Tibial artery (tissue), 4 donors: Measurements from ENCODE around the gene UBE2E2.

ENCODE experiments used
- DNase-seq, 2 donors: peaks; one replicate each; pipeline ENCODE4 v3.0.0-alpha.2; 2019
- H3K27ac ChIP-seq, 2 donors: fragments of 200-600 bp; sonication (generic) in 1 of 2; 1 replicate in 1 of 2; 2 replicates in 1 of 2; pipeline ENCODE4 v1.5.1; 2018 to 2019; ENCODE audit warnings: mild to moderate bottlenecking in 1 of 2
- H3K27me3 ChIP-seq, 2 donors: fragments of 200-600 bp; sonication (generic) in 1 of 2; one replicate each; pipeline versions ENCODE4 v1.5.1 to v1.6.0; 2016 to 2019
- H3K36me3 ChIP-seq, 3 donors: fragments of 200-600 bp; sonication (generic) in 2 of 3; one replicate each; pipeline ENCODE4 v1.5.1; 2016 to 2019; ENCODE audit warnings: mild to moderate bottlenecking in 2 of 3
- H3K4me1 ChIP-seq, 4 donors: fragments of 200-600 bp; sonication (generic) in 2 of 4; 1 replicate in 3 of 4; 2 replicates in 1 of 4; pipeline ENCODE4 v1.5.1; 2016 to 2019
- H3K4me3 ChIP-seq, 2 donors: fragments of 200-600 bp; sonication (generic) in 1 of 2; 1 replicate in 1 of 2; 2 replicates in 1 of 2; pipeline ENCODE4 v1.5.1; 2018 to 2019; ENCODE audit warnings: mild to moderate bottlenecking in 2 of 2
- H3K9me3 ChIP-seq, 3 donors: fragments of 200-600 bp; sonication (generic) in 1 of 3; one replicate each; pipeline ENCODE4 v1.5.1; 2016 to 2019
- CTCF ChIP-seq, 2 experiments: fragments of 200-600 bp in 1 of 2; fragments of 450-650 bp in 1 of 2; IDR thresholded peaks; one replicate each; pipeline ENCODE4 v1.5.1; 2017 to 2019; ENCODE audit warnings: antibody characterized with exemption in 2 of 2, mild to moderate bottlenecking in 1 of 2, moderate library complexity in 1 of 2
- intact Hi-C: fragments of 100-400 bp; cut with DNase I; formaldehyde crosslinking; loops from one replicate; pipeline ENCODE4 v1.15.0; 2023; ENCODE audit warnings: low total_unique reads

The UBE2E2 gene

GRCh38 chr3:23592961-23593931 is 390.1 kb downstream of the UBE2E2 start:
- peaks cover 0 to 4% (median 0%) of the 10 kb centered on the region in 3 donors for H3K36me3 ChIP-seq
- TF ChIP-seq CTCF (IDR thresholded peaks at IDR 0.05), result no peak
- H3K9me3 ChIP-seq, result no peaks in the 10 kb centered on the region
- H3K27me3 ChIP-seq, result no peaks in the 10 kb centered on the region
- intact Hi-C loops, result no loop called here
- H3K27ac ChIP-seq, result no peak overlapping the region
- no peak overlapping the region for H3K4me3 ChIP-seq
- H3K4me1 ChIP-seq, result no peaks in the 10 kb centered on the region
- DNase-seq, result no peak

GRCh38 chr3:23594066-23594465 is 390.9 kb downstream of the UBE2E2 start:
- Histone ChIP-seq H3K4me3 (no peak overlapping the region), H3K4me1 (no peaks in the 10 kb centered on the region), H3K9me3 (no peaks in the 10 kb centered on the region), H3K27ac (no peak overlapping the region), H3K27me3 (no peaks in the 10 kb centered on the region), H3K36me3 (peaks cover 0 to 4% (median 0%) of the 10 kb centered on the region in 3 donors)
- no peak for DNase-seq
- intact Hi-C loops, result no loop called here
- no peak for TF ChIP-seq CTCF (IDR thresholded peaks at IDR 0.05)

- no peak for TF ChIP-seq CTCF (IDR thresholded peaks at IDR 0.05)
- no peaks in the 10 kb centered on the region for H3K9me3 ChIP-seq
- no peaks in the 10 kb centered on the region for H3K36me3 ChIP-seq
- no peak for DNase-seq
- H3K4me3 ChIP-seq, result no peak overlapping the region
- H3K27me3 ChIP-seq, result no peaks in the 10 kb centered on the region
- no peaks in the 10 kb centered on the region for H3K4me1 ChIP-seq
- no peak overlapping the region for H3K27ac ChIP-seq
- intact Hi-C loops, result no loop called here
Observed at GRCh38 chr3:23594894-23595670, 392.0 kb downstream of the UBE2E2 start.

DNA sequence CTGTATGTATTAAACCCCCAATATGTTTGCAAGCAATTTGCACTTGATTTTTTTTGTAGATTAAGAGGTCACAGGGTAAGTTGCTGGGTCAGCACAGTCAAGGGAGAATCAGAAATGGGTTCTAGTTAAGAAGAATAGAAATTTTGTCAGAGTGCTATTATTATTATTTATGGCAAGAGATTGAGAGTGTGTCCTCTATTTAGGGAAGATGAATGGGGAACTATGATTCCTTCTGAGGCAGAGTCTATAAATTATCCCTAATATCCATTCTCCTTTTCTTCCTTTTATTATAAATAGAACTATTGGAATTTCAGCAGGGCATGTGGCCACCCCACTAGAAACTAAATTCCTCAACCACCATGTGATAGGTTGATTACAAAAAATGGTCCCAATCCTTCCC is 392.7 kb downstream of the UBE2E2 start:
- no peak overlapping the region for H3K4me3 ChIP-seq
- H3K4me1 ChIP-seq, result peaks cover 0 to 5% (median 2%) of the 10 kb centered on the region in 4 donors
- TF ChIP-seq CTCF (IDR thresholded peaks at IDR 0.05), result no peak
- no peak overlapping the region for H3K27ac ChIP-seq
- intact Hi-C loops, result no loop called here
- no peaks in the 10 kb centered on the region for H3K27me3 ChIP-seq
- H3K36me3 ChIP-seq, result no peaks in the 10 kb centered on the region
- DNase-seq, result no peak
- H3K9me3 ChIP-seq, result no peaks in the 10 kb centered on the region

- no peak for DNase-seq
- H3K27ac ChIP-seq, result no peak overlapping the region
- no peak for TF ChIP-seq CTCF (IDR thresholded peaks at IDR 0.05)
- H3K27me3 ChIP-seq, result no peaks in the 10 kb centered on the region
- H3K9me3 ChIP-seq, result no peaks in the 10 kb centered on the region
- no peak overlapping the region for H3K4me3 ChIP-seq
- no peaks in the 10 kb centered on the region for H3K36me3 ChIP-seq
- intact Hi-C loops, result no loop called here
- H3K4me1 ChIP-seq, result peaks cover 0 to 16% (median 3%) of the 10 kb centered on the region in 4 donors
Observed at GRCh38 chr3:23600167-23600871, 397.2 kb downstream of the UBE2E2 start.
